Measurements from ENCODE around the gene MPHOSPH9.
"Not testable (repeated sequence)": the region's sequence is repeated elsewhere in the genome, so short reads cannot be mapped to it uniquely, and the experiment has no call there.

The MPHOSPH9 gene

GRCh38 chr12:123254853-123255446 is 22.0 kb upstream of the MPHOSPH9 start:
- DNase-seq: no peak

GRCh38 chr12:123253641-123254459 is 20.9 kb upstream of the MPHOSPH9 start:
- no peak for DNase-seq

GRCh38 chr12:123252365-123252764 is 19.4 kb upstream of the MPHOSPH9 start:
- DNase-seq: not testable (repeated sequence)

GRCh38 chr12:123251403-123252076 is 18.6 kb upstream of the MPHOSPH9 start:
- DNase-seq: no peak

GRCh38 chr12:123250471-123251383 is 17.8 kb upstream of the MPHOSPH9 start:
- DNase-seq: no peak

GRCh38 chr12:123248996-123249741 is 16.2 kb upstream of the MPHOSPH9 start:
- DNase-seq: not testable (repeated sequence)

- not testable (repeated sequence) for DNase-seq
Measured at GRCh38 chr12:123248129-123248528, 15.2 kb upstream of the MPHOSPH9 start.

GRCh38 chr12:123245678-123246077 is 12.7 kb upstream of the MPHOSPH9 start:
- DNase-seq: no peak

GRCh38 chr12:123243671-123244262 is 10.8 kb upstream of the MPHOSPH9 start:
- no peak for DNase-seq

GRCh38 chr12:123242116-123242904 is 9.4 kb upstream of the MPHOSPH9 start:
- peak; percentile 83 for DNase-seq

GRCh38 chr12:123238961-123239360 is 6.0 kb upstream of the MPHOSPH9 start:
- DNase-seq: no peak

- no peak for DNase-seq
Measured at GRCh38 chr12:123238330-123238682, 5.4 kb upstream of the MPHOSPH9 start.

- peak; percentile 49 for DNase-seq
Measured at GRCh38 chr12:123237646-123238329, 4.8 kb upstream of the MPHOSPH9 start.

- DNase-seq: no peak
Measured at GRCh38 chr12:123233505-123234308, 766 bp upstream of the MPHOSPH9 start.

- no peak for DNase-seq
Measured at GRCh38 chr12:123232472-123232806, 502 bp downstream of the MPHOSPH9 start.

GRCh38 chr12:123231931-123232330 is 1.0 kb downstream of the MPHOSPH9 start:
- no peak for DNase-seq

- DNase-seq: no peak
Measured at GRCh38 chr12:123229051-123229450, 3.9 kb downstream of the MPHOSPH9 start.

GRCh38 chr12:123227581-123228258 is 5.2 kb downstream of the MPHOSPH9 start:
- no peak for DNase-seq

GRCh38 chr12:123225443-123225842 is 7.5 kb downstream of the MPHOSPH9 start:
- no peak for DNase-seq

Data from MV-4-11 (cell line).